ENCODE results near the gene PTCHD1.

The PTCHD1 gene

GRCh38 chrX:23434356-23434884, 99.8 kb downstream of the PTCHD1 start:
- TF ChIP-seq, protein P1, sequence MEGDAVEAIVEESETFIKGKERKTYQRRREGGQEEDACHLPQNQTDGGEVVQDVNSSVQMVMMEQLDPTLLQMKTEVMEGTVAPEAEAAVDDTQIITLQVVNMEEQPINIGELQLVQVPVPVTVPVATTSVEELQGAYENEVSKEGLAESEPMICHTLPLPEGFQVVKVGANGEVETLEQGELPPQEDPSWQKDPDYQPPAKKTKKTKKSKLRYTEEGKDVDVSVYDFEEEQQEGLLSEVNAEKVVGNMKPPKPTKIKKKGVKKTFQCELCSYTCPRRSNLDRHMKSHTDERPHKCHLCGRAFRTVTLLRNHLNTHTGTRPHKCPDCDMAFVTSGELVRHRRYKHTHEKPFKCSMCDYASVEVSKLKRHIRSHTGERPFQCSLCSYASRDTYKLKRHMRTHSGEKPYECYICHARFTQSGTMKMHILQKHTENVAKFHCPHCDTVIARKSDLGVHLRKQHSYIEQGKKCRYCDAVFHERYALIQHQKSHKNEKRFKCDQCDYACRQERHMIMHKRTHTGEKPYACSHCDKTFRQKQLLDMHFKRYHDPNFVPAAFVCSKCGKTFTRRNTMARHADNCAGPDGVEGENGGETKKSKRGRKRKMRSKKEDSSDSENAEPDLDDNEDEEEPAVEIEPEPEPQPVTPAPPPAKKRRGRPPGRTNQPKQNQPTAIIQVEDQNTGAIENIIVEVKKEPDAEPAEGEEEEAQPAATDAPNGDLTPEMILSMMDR (IDR thresholded peaks at IDR 0.05; ENCODE audit: low read depth, low read length, missing control alignments): no peak
- H3K4me3 ChIP-seq (replicated peaks; ENCODE audit: low read depth, low read length): no peak overlapping the region
- DNase-seq (ENCODE audit: extremely low read depth, low read depth): no peak

DNA sequence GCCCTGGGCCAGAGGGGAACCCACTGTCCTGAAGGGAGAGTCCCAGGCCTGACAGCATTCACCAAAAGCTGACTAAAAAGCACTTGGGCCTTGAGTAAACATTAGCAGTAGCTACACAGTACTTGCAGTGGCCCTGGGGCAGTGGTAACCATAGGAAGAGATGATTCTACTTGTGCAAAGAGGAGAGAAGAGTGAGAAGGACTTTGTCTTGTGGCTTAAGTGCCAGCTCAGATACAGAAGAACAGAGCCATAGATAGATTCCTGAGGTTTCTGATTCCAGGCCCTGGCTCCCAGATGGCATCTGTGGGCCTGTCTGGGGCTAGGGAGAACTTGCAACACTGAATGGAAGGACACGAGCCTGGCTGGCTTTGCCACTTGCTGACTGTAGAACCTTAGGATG, 100.5 kb downstream of the PTCHD1 start:
- DNase-seq (ENCODE audit: extremely low read depth, low read depth): no peak
- H3K4me3 ChIP-seq (replicated peaks; ENCODE audit: low read depth, low read length): no peak overlapping the region
- TF ChIP-seq, protein P1 (IDR thresholded peaks at IDR 0.05; ENCODE audit: low read depth, low read length, missing control alignments): no peak

DNA sequence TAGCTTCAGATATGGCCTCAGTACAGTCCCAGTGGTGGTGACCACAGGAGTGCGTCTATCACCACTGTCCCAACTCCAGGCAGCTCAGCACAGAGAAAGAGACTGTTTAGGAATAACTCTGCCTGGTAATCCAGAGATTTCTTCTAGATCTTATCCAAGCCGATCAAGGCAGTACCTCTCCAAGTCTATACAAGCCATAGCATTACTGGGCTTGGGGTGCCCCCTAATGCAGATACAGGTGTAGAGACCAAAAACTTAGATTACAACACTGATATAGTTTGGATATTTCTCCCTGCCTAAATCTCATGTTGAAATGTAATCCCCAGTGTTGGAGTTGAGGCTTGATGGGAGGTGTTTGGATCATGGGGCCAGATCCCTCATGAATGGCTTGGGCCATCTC, 100.9 kb downstream of the PTCHD1 start:
- no peak for DNase-seq (ENCODE audit: extremely low read depth, low read depth)
- no peak overlapping the region for H3K4me3 ChIP-seq (replicated peaks; ENCODE audit: low read depth, low read length)
- TF ChIP-seq, protein P1 (IDR thresholded peaks at IDR 0.05; ENCODE audit: low read depth, low read length, missing control alignments): no peak

DNA sequence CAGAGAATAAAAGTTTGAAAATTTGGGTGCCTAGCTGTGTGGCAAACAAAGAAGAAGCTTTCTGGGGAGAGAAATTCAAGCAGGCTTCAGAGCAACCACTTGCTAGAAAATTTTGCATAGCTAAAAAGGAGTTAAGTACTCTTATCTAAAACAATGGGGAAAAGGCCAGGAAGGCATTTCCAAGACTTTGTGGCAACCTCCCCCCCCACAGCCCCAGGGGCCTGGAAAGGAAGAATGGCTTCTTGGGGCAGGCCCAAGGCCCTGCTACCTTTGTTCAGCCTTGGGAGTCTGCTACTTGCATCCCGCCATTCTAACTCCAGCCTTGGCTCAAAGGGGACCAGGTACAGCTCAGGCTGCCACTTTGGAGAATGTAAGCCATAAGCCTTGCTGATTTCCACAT, 102.2 kb downstream of the PTCHD1 start:
- DNase-seq (ENCODE audit: extremely low read depth, low read depth): no peak
- no peak overlapping the region for H3K4me3 ChIP-seq (replicated peaks; ENCODE audit: low read depth, low read length)
- TF ChIP-seq, protein P1 (IDR thresholded peaks at IDR 0.05; ENCODE audit: low read depth, low read length, missing control alignments): no peak

- TF ChIP-seq, protein P1 (IDR thresholded peaks at IDR 0.05; ENCODE audit: low read depth, low read length, missing control alignments): no peak
- DNase-seq (ENCODE audit: extremely low read depth, low read depth): no peak
- H3K4me3 ChIP-seq (replicated peaks; ENCODE audit: low read depth, low read length): no peak overlapping the region
These were observed 116.6 kb downstream of the PTCHD1 start for GRCh38 chrX:23451266-23451665.
